ENCODE results near the gene ARHGAP15.

The ARHGAP15 gene

GRCh38 chr2:143524119-143524553 is 394.9 kb downstream of the ARHGAP15 start:
- Histone ChIP-seq H3K18ac (ENCODE audit: low read length) (no peak overlapping the region), H3K9ac (ENCODE audit: low read depth, low read length, poor library complexity) (no peak overlapping the region), H3K14ac (ENCODE audit: low read length) (no peak overlapping the region), H3K23ac (ENCODE audit: low read depth, low read length, poor library complexity) (no peak overlapping the region), H2BK5ac (ENCODE audit: low read length) (no peak overlapping the region), H4K91ac (ENCODE audit: low read depth, low read length, poor library complexity) (no peak overlapping the region), H2AFZ (ENCODE audit: low read length) (no peak overlapping the region), H2BK12ac (ENCODE audit: low read length) (no peak overlapping the region), H3K36me3 (replicated peaks in 1 of 2; ENCODE audit: control insufficient read depth in 2 of 2, insufficient read depth in 2 of 2, low read length in 2 of 2) (no peaks in the 10 kb centered on the region), H3K27me3 (ENCODE audit: control insufficient read depth in 3 of 3, insufficient read depth in 3 of 3, low read depth in 1 of 3, low read length in 3 of 3) (no peaks in the 10 kb centered on the region), H3K4ac (ENCODE audit: low read length) (no peak overlapping the region), H3K9me3 (replicated peaks in 1 of 2; ENCODE audit: control insufficient read depth in 2 of 2, insufficient read depth in 1 of 2, low read depth in 1 of 2, low read length in 2 of 2) (no peaks in the 10 kb centered on the region), H2BK120ac (ENCODE audit: low read depth, low read length) (no peak overlapping the region), H3K4me1 (ENCODE audit: control insufficient read depth in 2 of 2, insufficient read depth in 1 of 2, low read depth in 1 of 2, low read length in 2 of 2) (peaks cover 2 to 8% of the 10 kb centered on the region in 2 donors), H3K4me3 (ENCODE audit: low read length in 2 of 2) (no peak overlapping the region), H4K8ac (ENCODE audit: low read depth, low read length) (no peak overlapping the region), H3K79me1 (ENCODE audit: low read depth, low read length) (no peaks in the 10 kb centered on the region), H3K4me2 (ENCODE audit: insufficient read depth, low read length, poor library complexity, severe bottlenecking) (no peak overlapping the region), H3K27ac (replicated peaks; ENCODE audit: low read length) (no peak overlapping the region), H2AK5ac (ENCODE audit: low read depth, low read length) (no peak overlapping the region), H2BK15ac (ENCODE audit: low read length) (no peak overlapping the region)
- no CpG with 5 or more reads among the region's 2 CpGs for WGBS, 2 donors (ENCODE audit: extremely low coverage in 2 of 2, insufficient read length in 2 of 2, insufficient replicate concordance in 1 of 2)
- no peak for DNase-seq (ENCODE audit: low spot score)

DNA sequence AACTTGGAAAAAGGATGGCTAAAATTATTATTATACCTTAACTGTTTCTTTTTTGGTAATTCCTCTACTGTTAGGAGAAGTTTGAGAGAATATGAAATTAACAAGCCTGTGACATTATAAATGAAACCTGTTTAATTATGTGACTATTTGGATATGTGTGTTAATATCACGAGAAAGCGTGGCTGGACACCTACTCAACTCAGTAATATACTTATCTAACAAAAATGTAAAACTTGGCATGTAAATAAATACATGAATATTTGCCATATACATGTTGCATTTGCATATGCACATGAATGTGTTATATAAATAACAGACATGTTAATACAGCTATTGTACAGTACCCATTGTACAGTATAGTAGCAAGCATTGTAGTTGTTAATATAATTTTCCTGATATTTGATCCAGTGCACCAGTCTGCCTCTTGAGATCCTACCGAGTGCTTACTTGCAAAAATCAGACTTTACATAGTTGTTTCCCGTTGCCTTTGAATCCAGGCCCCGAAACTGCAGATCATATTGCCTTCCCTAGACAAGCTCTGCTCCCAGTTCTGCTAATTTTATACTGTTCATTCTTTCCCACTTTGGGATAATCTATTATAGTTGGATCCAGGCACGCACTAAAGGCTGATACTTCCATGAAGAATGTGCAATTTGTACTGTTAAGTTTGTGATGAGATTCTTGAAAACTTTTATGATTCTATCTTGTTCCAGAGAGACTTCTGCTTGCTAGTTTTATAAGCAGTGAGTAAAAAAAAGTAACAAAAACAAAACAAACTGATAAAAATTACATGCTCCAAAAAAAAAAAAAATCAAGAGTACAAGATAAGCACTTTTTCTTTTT is 395.6 kb downstream of the ARHGAP15 start:
- no peak overlapping the region for H4K8ac ChIP-seq (ENCODE audit: low read depth, low read length)
- H3K23ac ChIP-seq (ENCODE audit: low read depth, low read length, poor library complexity) = no peak overlapping the region
- no peaks in the 10 kb centered on the region for H3K9me3 ChIP-seq (replicated peaks in 1 of 2; ENCODE audit: control insufficient read depth in 2 of 2, insufficient read depth in 1 of 2, low read depth in 1 of 2, low read length in 2 of 2)
- H3K4me3 ChIP-seq (ENCODE audit: low read length in 2 of 2) = no peak overlapping the region
- peak overlapping the region; percentile 60 for H2AFZ ChIP-seq (ENCODE audit: low read length)
- H2BK12ac ChIP-seq (ENCODE audit: low read length) = no peak overlapping the region
- H3K79me1 ChIP-seq (ENCODE audit: low read depth, low read length) = no peaks in the 10 kb centered on the region
- H3K27me3 ChIP-seq (ENCODE audit: control insufficient read depth in 3 of 3, insufficient read depth in 3 of 3, low read depth in 1 of 3, low read length in 3 of 3) = no peaks in the 10 kb centered on the region
- no peak overlapping the region for H3K4me2 ChIP-seq (ENCODE audit: insufficient read depth, low read length, poor library complexity, severe bottlenecking)
- H3K14ac ChIP-seq (ENCODE audit: low read length) = no peak overlapping the region
- no peak for DNase-seq (ENCODE audit: low spot score)
- H3K4ac ChIP-seq (ENCODE audit: low read length) = no peak overlapping the region
- no peak overlapping the region for H3K18ac ChIP-seq (ENCODE audit: low read length)
- no peak overlapping the region for H3K27ac ChIP-seq (replicated peaks; ENCODE audit: low read length)
- H2BK120ac ChIP-seq (ENCODE audit: low read depth, low read length) = no peak overlapping the region
- H4K91ac ChIP-seq (ENCODE audit: low read depth, low read length, poor library complexity) = no peak overlapping the region
- no CpG with 5 or more reads among the region's 6 CpGs for WGBS, 2 donors (ENCODE audit: extremely low coverage in 2 of 2, insufficient read length in 2 of 2, insufficient replicate concordance in 1 of 2)
- H2BK5ac ChIP-seq (ENCODE audit: low read length) = no peak overlapping the region
- no peak overlapping the region for H2BK15ac ChIP-seq (ENCODE audit: low read length)
- no peak overlapping the region for H3K9ac ChIP-seq (ENCODE audit: low read depth, low read length, poor library complexity)
- H3K36me3 ChIP-seq (replicated peaks in 1 of 2; ENCODE audit: control insufficient read depth in 2 of 2, insufficient read depth in 2 of 2, low read length in 2 of 2) = no peaks in the 10 kb centered on the region
- peaks cover 3 to 8% of the 10 kb centered on the region in 2 donors for H3K4me1 ChIP-seq (ENCODE audit: control insufficient read depth in 2 of 2, insufficient read depth in 1 of 2, low read depth in 1 of 2, low read length in 2 of 2)
- H2AK5ac ChIP-seq (ENCODE audit: low read depth, low read length) = no peak overlapping the region

DNA sequence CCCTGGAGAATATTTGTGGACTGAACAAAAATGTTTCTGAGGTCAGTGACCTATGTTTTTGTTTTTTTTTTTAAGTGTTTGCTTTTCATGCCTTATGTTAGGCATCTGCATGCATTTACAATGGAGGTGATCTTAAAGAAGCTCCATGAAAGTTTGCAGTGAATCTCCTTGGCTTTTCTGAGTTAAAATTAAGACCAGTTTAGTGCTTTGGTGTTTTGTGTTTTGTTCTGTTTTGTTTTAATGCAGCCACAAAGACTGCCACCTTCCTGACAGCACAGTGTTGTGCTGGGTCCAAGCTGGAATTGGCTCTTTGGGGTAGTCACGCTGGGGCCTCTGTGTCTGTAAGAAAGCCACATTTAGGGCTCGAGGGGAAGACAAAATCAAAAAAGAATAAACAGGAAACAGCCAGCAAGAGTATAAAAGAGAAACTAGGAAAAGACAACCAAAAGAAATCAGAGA is 396.2 kb downstream of the ARHGAP15 start:
- Histone ChIP-seq H3K27me3 (ENCODE audit: control insufficient read depth in 3 of 3, insufficient read depth in 3 of 3, low read depth in 1 of 3, low read length in 3 of 3) (no peaks in the 10 kb centered on the region), H3K18ac (ENCODE audit: low read length) (no peak overlapping the region), H4K91ac (ENCODE audit: low read depth, low read length, poor library complexity) (no peak overlapping the region), H2AFZ (ENCODE audit: low read length) (peak overlapping the region; percentile 60), H3K36me3 (replicated peaks in 1 of 2; ENCODE audit: control insufficient read depth in 2 of 2, insufficient read depth in 2 of 2, low read length in 2 of 2) (no peaks in the 10 kb centered on the region), H3K4me1 (ENCODE audit: control insufficient read depth in 2 of 2, insufficient read depth in 1 of 2, low read depth in 1 of 2, low read length in 2 of 2) (peaks cover 3 to 8% of the 10 kb centered on the region in 2 donors), H3K4ac (ENCODE audit: low read length) (no peak overlapping the region), H2BK5ac (ENCODE audit: low read length) (no peak overlapping the region), H3K4me3 (ENCODE audit: low read length in 2 of 2) (no peak overlapping the region), H3K27ac (replicated peaks; ENCODE audit: low read length) (peak overlapping the region; percentile 11), H3K14ac (ENCODE audit: low read length) (no peak overlapping the region), H3K4me2 (ENCODE audit: insufficient read depth, low read length, poor library complexity, severe bottlenecking) (no peak overlapping the region), H3K9me3 (replicated peaks in 1 of 2; ENCODE audit: control insufficient read depth in 2 of 2, insufficient read depth in 1 of 2, low read depth in 1 of 2, low read length in 2 of 2) (no peaks in the 10 kb centered on the region), H2BK12ac (ENCODE audit: low read length) (no peak overlapping the region), H2BK15ac (ENCODE audit: low read length) (no peak overlapping the region), H3K9ac (ENCODE audit: low read depth, low read length, poor library complexity) (no peak overlapping the region), H3K79me1 (ENCODE audit: low read depth, low read length) (no peaks in the 10 kb centered on the region), H2AK5ac (ENCODE audit: low read depth, low read length) (no peak overlapping the region), H3K23ac (ENCODE audit: low read depth, low read length, poor library complexity) (no peak overlapping the region), H4K8ac (ENCODE audit: low read depth, low read length) (no peak overlapping the region), H2BK120ac (ENCODE audit: low read depth, low read length) (no peak overlapping the region)
- WGBS, 2 donors (ENCODE audit: extremely low coverage in 2 of 2, insufficient read length in 2 of 2, insufficient replicate concordance in 1 of 2) = no CpG with 5 or more reads among the region's 2 CpGs
- DNase-seq (ENCODE audit: low spot score) = no peak

GRCh38 chr2:143526498-143526897 is 397.3 kb downstream of the ARHGAP15 start:
- Histone ChIP-seq H3K27me3 (ENCODE audit: control insufficient read depth in 3 of 3, insufficient read depth in 3 of 3, low read depth in 1 of 3, low read length in 3 of 3) (no peaks in the 10 kb centered on the region), H2BK120ac (ENCODE audit: low read depth, low read length) (no peak overlapping the region), H2AFZ (ENCODE audit: low read length) (no peak overlapping the region), H2BK5ac (ENCODE audit: low read length) (no peak overlapping the region), H3K4ac (ENCODE audit: low read length) (no peak overlapping the region), H3K9ac (ENCODE audit: low read depth, low read length, poor library complexity) (no peak overlapping the region), H3K18ac (ENCODE audit: low read length) (no peak overlapping the region), H3K4me1 (ENCODE audit: control insufficient read depth in 2 of 2, insufficient read depth in 1 of 2, low read depth in 1 of 2, low read length in 2 of 2) (peaks cover 3 to 8% of the 10 kb centered on the region in 2 donors), H3K36me3 (replicated peaks in 1 of 2; ENCODE audit: control insufficient read depth in 2 of 2, insufficient read depth in 2 of 2, low read length in 2 of 2) (no peaks in the 10 kb centered on the region), H4K91ac (ENCODE audit: low read depth, low read length, poor library complexity) (no peak overlapping the region), H3K4me2 (ENCODE audit: insufficient read depth, low read length, poor library complexity, severe bottlenecking) (no peak overlapping the region), H3K9me3 (replicated peaks in 1 of 2; ENCODE audit: control insufficient read depth in 2 of 2, insufficient read depth in 1 of 2, low read depth in 1 of 2, low read length in 2 of 2) (no peaks in the 10 kb centered on the region), H3K4me3 (ENCODE audit: low read length in 2 of 2) (no peak overlapping the region), H4K8ac (ENCODE audit: low read depth, low read length) (no peak overlapping the region), H2BK12ac (ENCODE audit: low read length) (no peak overlapping the region), H2BK15ac (ENCODE audit: low read length) (no peak overlapping the region), H3K79me1 (ENCODE audit: low read depth, low read length) (no peaks in the 10 kb centered on the region), H3K27ac (replicated peaks; ENCODE audit: low read length) (no peak overlapping the region), H2AK5ac (ENCODE audit: low read depth, low read length) (no peak overlapping the region), H3K14ac (ENCODE audit: low read length) (no peak overlapping the region), H3K23ac (ENCODE audit: low read depth, low read length, poor library complexity) (no peak overlapping the region)
- DNase-seq (ENCODE audit: low spot score) = no peak
